Testis (tissue), 3 donors: ENCODE data around the gene ARMC2. TPM values are rescaled to one million over a fixed set of nuclear protein-coding genes. Genes with fewer than 3 reads are reported as not detected.
"Not testable (repeated sequence)": the region's sequence is repeated elsewhere in the genome, so short reads cannot be mapped to it uniquely, and the experiment has no call there.

ENCODE experiments used
- DNase-seq: peaks from one replicate; pipeline ENCODE4 v3.0.0-alpha.2; 2019
- H3K27ac ChIP-seq, 2 donors: fragments of 200-600 bp; sonication (generic); one replicate each; pipeline ENCODE4 v1.5.1; 2019
- H3K27me3 ChIP-seq: fragments of 200-600 bp; sonication (generic); one replicate; pipeline ENCODE4 v1.5.1; 2019
- H3K36me3 ChIP-seq: fragments of 200-600 bp; sonication (generic); one replicate; pipeline ENCODE4 v1.5.1; 2017; ENCODE audit warnings: low read depth; ENCODE audit errors: missing control alignments
- H3K4me1 ChIP-seq: fragments of 200-600 bp; sonication (generic); one replicate; pipeline ENCODE4 v1.5.1; 2019
- H3K4me3 ChIP-seq, 2 donors: fragments of 200-600 bp; sonication (generic); one replicate each; pipeline ENCODE4 v1.5.1; 2017 to 2019
- H3K9me3 ChIP-seq: fragments of 200-600 bp; sonication (generic); one replicate; pipeline ENCODE4 v1.5.1; 2017
- POLR2A ChIP-seq: fragments of 450-650 bp; IDR thresholded peaks from one replicate; pipeline ENCODE4 v1.6.1; 2017; ENCODE audit warnings: antibody characterized with exemption, mild to moderate bottlenecking, moderate library complexity
- WGBS, 2 donors: methylation state at CpG; one replicate each; pipeline ENCODE4 v1.1.5; 2018; 5-methylcytosine and 5-hydroxymethylcytosine counted together
- intact Hi-C: fragments of 100-400 bp; cut with DNase I; formaldehyde crosslinking; loops from one replicate; pipeline ENCODE4 v1.15.1; 2023; ENCODE audit warnings: low total_unique reads
- polyA plus RNA-seq: library from polyadenylated mRNA; stranded (reverse); fragments of 350-450 nt; fragmentation: Illumina TruSeq; extraction: RNeasy Lipid Tissue Mini Kit (QIAGEN cat#74804); gene quantifications from one replicate; pipeline ENCODE4 v1.2.3, GENCODE V29; 2014; ENCODE audit warnings: low read depth, low replicate concordance; ENCODE audit not compliant: insufficient read depth
- total RNA-seq, 2 donors: library from RNA; depleted of rRNA; stranded (reverse); fragments of >200 nt; gene quantifications; one replicate each; pipeline ENCODE4 v1.2.3, GENCODE V29; 2016
- TF ChIP-seq, protein P1 (sequence below), 3 experiments: fragments of 450-650 bp in 2 of 3; fragments of 200-600 bp in 1 of 3; sonication (generic) in 1 of 3; IDR thresholded peaks; one replicate each; pipeline ENCODE4 v1.5.1; 2016 to 2019; ENCODE audit warnings: antibody characterized with exemption in 3 of 3, mild to moderate bottlenecking in 2 of 3, moderate library complexity in 1 of 3

Gene ARMC2
- total and polyA plus RNA-seq, 3 donors from 2014 or later, result 24.0 to 78.6 (median 51.4) TPM

GRCh38 chr6:108922499-108922898 lies 74.3 kb downstream of the ARMC2 start:
- TF ChIP-seq, protein P1, sequence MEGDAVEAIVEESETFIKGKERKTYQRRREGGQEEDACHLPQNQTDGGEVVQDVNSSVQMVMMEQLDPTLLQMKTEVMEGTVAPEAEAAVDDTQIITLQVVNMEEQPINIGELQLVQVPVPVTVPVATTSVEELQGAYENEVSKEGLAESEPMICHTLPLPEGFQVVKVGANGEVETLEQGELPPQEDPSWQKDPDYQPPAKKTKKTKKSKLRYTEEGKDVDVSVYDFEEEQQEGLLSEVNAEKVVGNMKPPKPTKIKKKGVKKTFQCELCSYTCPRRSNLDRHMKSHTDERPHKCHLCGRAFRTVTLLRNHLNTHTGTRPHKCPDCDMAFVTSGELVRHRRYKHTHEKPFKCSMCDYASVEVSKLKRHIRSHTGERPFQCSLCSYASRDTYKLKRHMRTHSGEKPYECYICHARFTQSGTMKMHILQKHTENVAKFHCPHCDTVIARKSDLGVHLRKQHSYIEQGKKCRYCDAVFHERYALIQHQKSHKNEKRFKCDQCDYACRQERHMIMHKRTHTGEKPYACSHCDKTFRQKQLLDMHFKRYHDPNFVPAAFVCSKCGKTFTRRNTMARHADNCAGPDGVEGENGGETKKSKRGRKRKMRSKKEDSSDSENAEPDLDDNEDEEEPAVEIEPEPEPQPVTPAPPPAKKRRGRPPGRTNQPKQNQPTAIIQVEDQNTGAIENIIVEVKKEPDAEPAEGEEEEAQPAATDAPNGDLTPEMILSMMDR (IDR thresholded peaks at IDR 0.05), result no peak
- TF ChIP-seq POLR2A, result no peak
- Histone ChIP-seq H3K4me3 (no peak overlapping the region), H3K27ac (no peak overlapping the region), H3K4me1 (no peaks in the 10 kb centered on the region), H3K27me3 (no peaks in the 10 kb centered on the region), H3K36me3 (no peaks in the 10 kb centered on the region), H3K9me3 (no peaks in the 10 kb centered on the region)
- DNase-seq, result no peak
- intact Hi-C loops, result no loop called here

DNA sequence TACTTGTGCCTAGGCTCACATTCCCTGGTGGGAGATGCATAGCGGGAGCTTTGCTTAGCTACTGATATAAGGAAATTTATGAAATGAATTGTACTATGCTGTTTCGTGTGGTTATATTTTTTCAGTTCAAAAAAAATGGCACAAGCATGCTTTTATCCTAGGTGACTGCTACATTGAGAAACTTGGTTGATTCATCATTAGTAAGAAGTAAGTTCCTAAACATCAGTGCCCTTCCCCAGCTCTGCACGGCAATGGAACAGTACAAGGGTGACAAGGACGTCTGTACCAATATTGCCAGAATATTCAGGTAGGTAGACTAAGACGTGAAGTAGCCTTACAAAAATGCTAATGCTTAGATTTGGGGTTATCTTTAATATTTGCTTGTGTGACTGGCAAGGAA lies 79.7 kb downstream of the ARMC2 start:
- no peak for DNase-seq
- H3K27ac ChIP-seq, result no peak overlapping the region
- no peak overlapping the region for H3K4me3 ChIP-seq
- intact Hi-C loops, result no loop called here
- no peaks in the 10 kb centered on the region for H3K27me3 ChIP-seq
- H3K36me3 ChIP-seq, result no peaks in the 10 kb centered on the region
- WGBS, 2 donors, result 91 to 94% methylated on average over 5 of the region's 5 CpGs
- H3K4me1 ChIP-seq, result no peaks in the 10 kb centered on the region
- TF ChIP-seq, protein P1 (IDR thresholded peaks at IDR 0.05), result no peak
- no peak for TF ChIP-seq POLR2A
- no peaks in the 10 kb centered on the region for H3K9me3 ChIP-seq

DNA sequence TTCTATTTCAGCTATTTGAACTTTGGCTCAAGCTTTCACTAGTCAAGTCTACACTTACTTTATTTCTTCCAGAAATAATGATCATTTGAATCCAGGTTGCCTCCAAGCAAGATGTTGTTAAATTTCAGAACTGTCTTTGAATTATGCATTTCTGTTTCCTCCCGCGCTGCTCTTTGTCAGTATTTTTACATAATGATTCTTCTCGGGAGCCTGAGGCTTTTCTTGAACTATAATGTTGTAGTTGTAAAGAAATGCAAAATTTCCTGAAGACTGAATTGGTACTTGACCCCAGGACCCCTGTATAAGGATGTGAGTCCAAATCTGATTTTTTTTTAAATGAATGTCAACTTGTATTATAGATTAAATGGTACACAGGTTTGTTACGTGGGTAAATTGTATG lies 80.4 kb downstream of the ARMC2 start:
- DNase-seq, result no peak
- Histone ChIP-seq H3K27me3 (no peaks in the 10 kb centered on the region), H3K27ac (no peak overlapping the region), H3K36me3 (no peaks in the 10 kb centered on the region), H3K4me1 (no peaks in the 10 kb centered on the region), H3K4me3 (no peak overlapping the region), H3K9me3 (no peaks in the 10 kb centered on the region)
- intact Hi-C loops, result no loop called here
- 84 to 91% methylated on average over 4 of the region's 4 CpGs for WGBS, 2 donors
- TF ChIP-seq POLR2A, result no peak
- TF ChIP-seq, protein P1 (IDR thresholded peaks at IDR 0.05), result no peak

- intact Hi-C loops, H3K4me1 ChIP-seq: not testable (repeated sequence)
- WGBS, 2 donors, result 97 to 99% methylated on average over 3 of the region's 3 CpGs
These were observed 82.9 kb downstream of the ARMC2 start for GRCh38 chr6:108931090-108931489.

GRCh38 chr6:108937170-108937569 lies 88.9 kb downstream of the ARMC2 start:
- Histone ChIP-seq H3K9me3 (no peaks in the 10 kb centered on the region), H3K4me1 (no peaks in the 10 kb centered on the region), H3K36me3 (no peaks in the 10 kb centered on the region), H3K27me3 (no peaks in the 10 kb centered on the region), H3K4me3 (no peak overlapping the region), H3K27ac (no peak overlapping the region)
- no peak for TF ChIP-seq POLR2A
- TF ChIP-seq, protein P1 (IDR thresholded peaks at IDR 0.05), result no peak
- 92 to 95% methylated on average over 1 of the region's 1 CpG for WGBS, 2 donors
- intact Hi-C loops, result no loop called here
- DNase-seq, result no peak

More at GRCh38 chr6:108931090-108931489, 82.9 kb downstream of the ARMC2 start:
- not testable (repeated sequence) for H3K27me3 ChIP-seq, DNase-seq, H3K4me3 ChIP-seq, H3K36me3 ChIP-seq, H3K9me3 ChIP-seq, H3K27ac ChIP-seq
